ENCODE results near the gene MYL6B.

- TF ChIP-seq REST (IDR thresholded peaks at IDR 0.05) (no peak), CTCF (IDR thresholded peaks at IDR 0.05) (no peak), ESRRA (IDR thresholded peaks at IDR 0.05; ENCODE audit: borderline replicate concordance, low read length) (no peak), POLR2A (IDR thresholded peaks at IDR 0.05; ENCODE audit: low read length) (no peak), EHMT2 (IDR thresholded peaks at IDR 0.05; ENCODE audit: low read depth) (no peak), CEBPB (IDR thresholded peaks at IDR 0.05) (no peak), MAFK (IDR thresholded peaks at IDR 0.05; ENCODE audit: partially characterized antibody) (no peak), RCOR1 (IDR thresholded peaks at IDR 0.05; ENCODE audit: low read depth, low read length) (no peak), CHD2 (IDR thresholded peaks at IDR 0.05; ENCODE audit: low read length, partially characterized antibody) (no peak)
These were observed 41.8 kb upstream of the MYL6B start for GRCh38 chr12:56110571-56110970.
